Fibroblast of lung (primary cell): ENCODE results near the gene RANBP1.

ENCODE experiments used
- EZH2 ChIP-seq: IDR thresholded peaks from 2 replicates; pipeline ENCODE4 v1.5.1; 2012; ENCODE audit warnings: low read length, control low read depth, mild to moderate bottlenecking; ENCODE audit errors: missing control alignments
- TF ChIP-seq, protein P1 (sequence below), 2 donors: IDR thresholded peaks in 1 of 2; conservative IDR thresholded peaks in 1 of 2; 1 replicate in 1 of 2; 2 replicates in 1 of 2; pipeline ENCODE4 v1.5.1; 2011 to 2012; ENCODE audit warnings: low read length in 2 of 2, control low read depth in 1 of 2, inconsistent platforms in 1 of 2, low read depth in 1 of 2, mild to moderate bottlenecking in 1 of 2

DNA sequence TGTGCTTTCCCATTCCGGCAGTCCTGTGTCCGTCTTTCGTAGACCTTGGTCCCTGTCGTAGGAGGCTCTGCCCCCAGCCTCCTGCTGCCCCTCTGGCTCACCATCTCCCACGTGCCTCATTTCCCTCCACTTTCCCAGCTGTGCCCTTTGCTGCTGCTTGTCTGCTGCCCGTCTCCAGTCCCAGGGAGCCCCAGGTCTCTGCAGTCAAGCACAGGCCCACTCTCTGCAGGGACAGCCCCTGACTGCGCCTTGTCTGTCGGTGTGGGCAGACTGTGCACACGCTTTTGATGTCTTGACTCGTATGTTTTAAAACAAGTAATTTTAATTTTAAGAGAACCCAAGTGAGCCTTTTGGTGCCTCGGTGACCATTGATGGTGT is 23.4 kb upstream of the RANBP1 start:
- TF ChIP-seq EZH2, result no peak
- TF ChIP-seq, protein P1, sequence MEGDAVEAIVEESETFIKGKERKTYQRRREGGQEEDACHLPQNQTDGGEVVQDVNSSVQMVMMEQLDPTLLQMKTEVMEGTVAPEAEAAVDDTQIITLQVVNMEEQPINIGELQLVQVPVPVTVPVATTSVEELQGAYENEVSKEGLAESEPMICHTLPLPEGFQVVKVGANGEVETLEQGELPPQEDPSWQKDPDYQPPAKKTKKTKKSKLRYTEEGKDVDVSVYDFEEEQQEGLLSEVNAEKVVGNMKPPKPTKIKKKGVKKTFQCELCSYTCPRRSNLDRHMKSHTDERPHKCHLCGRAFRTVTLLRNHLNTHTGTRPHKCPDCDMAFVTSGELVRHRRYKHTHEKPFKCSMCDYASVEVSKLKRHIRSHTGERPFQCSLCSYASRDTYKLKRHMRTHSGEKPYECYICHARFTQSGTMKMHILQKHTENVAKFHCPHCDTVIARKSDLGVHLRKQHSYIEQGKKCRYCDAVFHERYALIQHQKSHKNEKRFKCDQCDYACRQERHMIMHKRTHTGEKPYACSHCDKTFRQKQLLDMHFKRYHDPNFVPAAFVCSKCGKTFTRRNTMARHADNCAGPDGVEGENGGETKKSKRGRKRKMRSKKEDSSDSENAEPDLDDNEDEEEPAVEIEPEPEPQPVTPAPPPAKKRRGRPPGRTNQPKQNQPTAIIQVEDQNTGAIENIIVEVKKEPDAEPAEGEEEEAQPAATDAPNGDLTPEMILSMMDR (conservative IDR thresholded peaks at IDR 0.05 in 1 of 2, IDR thresholded peaks at IDR 0.05 in 1 of 2; ENCODE audit: low read depth in 1 of 2, low read length in 2 of 2), result no peak
